GM12878 (cell line): ENCODE data around the gene NCF4.

Experiments
- CTCF ChIP-seq, 3 experiments: IDR thresholded peaks in 2 of 3; conservative IDR thresholded peaks in 1 of 3; 2 replicates each; pipeline ENCODE4 v1.5.1; 2011; ENCODE audit warnings: low read depth in 3 of 3, low read length in 3 of 3, mild to moderate bottlenecking in 3 of 3, control low read depth in 2 of 3, moderate library complexity in 2 of 3, inconsistent platforms in 1 of 3, mixed read lengths in 1 of 3; ENCODE audit not compliant: control insufficient read depth in 2 of 3, insufficient read depth in 1 of 3; ENCODE audit errors: extremely low read depth in 1 of 3
- E2F4 ChIP-seq: IDR thresholded peaks from 2 replicates; pipeline ENCODE4 v1.6.1; 2012; ENCODE audit warnings: low read depth, low read length, improper control_type of control experiment
- PAX8 ChIP-seq: fragments of 450-650 bp; IDR thresholded peaks from 2 replicates; pipeline ENCODE4 v1.6.1; 2017; ENCODE audit warnings: mild to moderate bottlenecking, moderate library complexity
- POLR2A ChIP-seq: IDR thresholded peaks from 2 replicates; pipeline ENCODE4 v1.6.1; 2011; ENCODE audit warnings: low read depth, mild to moderate bottlenecking, low read length

- TF ChIP-seq E2F4 (no peak), PAX8 (no peak), CTCF (IDR thresholded peaks at IDR 0.05 in 2 of 3, conservative IDR thresholded peaks at IDR 0.05 in 1 of 3; ENCODE audit: control insufficient read depth in 2 of 3, extremely low read depth in 1 of 3, insufficient read depth in 1 of 3, low read depth in 3 of 3, low read length in 3 of 3) (no peak), POLR2A (no peak)
Observed at GRCh38 chr22:36899498-36899897, 38.7 kb downstream of the NCF4 start.
